HepG2 (cell line): ENCODE results near the gene TWIST2. TPM values are rescaled to one million over a fixed set of nuclear protein-coding genes. Genes with fewer than 3 reads are reported as not detected.
A peak's percentile ranks its signal among the peaks of the same experiment; 100 is the strongest.

Experiments
- ASH2L ChIP-seq: fragments of 300-600, 200-600 bp; sonication (generic); IDR thresholded peaks from 2 replicates; pipeline ENCODE4 v1.7.0; 2017; ENCODE audit warnings: low read depth, mild to moderate bottlenecking, moderate library complexity, mixed read lengths, low read length; ENCODE audit not compliant: insufficient read length
- ATRX ChIP-seq: sonication (generic); formaldehyde crosslinking; IDR thresholded peaks from 2 replicates; pipeline ENCODE4 v1.4.0; 2020; ENCODE audit warnings: missing genetic modification reagents, borderline replicate concordance
- CBX1 ChIP-seq: IDR thresholded peaks from one replicate; pipeline ENCODE4 v1.6.1; 2016; ENCODE audit warnings: antibody characterized with exemption, low read depth
- DMAP1 ChIP-seq: IDR thresholded peaks from 2 replicates; pipeline ENCODE4 v1.6.1; 2016
- EEA1 ChIP-seq: sonication (generic); formaldehyde crosslinking; IDR thresholded peaks from 2 replicates; pipeline ENCODE4 v1.5.1; 2020; ENCODE audit warnings: mild to moderate bottlenecking, missing genetic modification reagents, borderline replicate concordance
- ERF ChIP-seq: IDR thresholded peaks from 2 replicates; pipeline ENCODE4 v1.6.1; 2018; ENCODE audit warnings: missing biosample characterization, missing genetic modification reagents
- GABPB1 ChIP-seq: IDR thresholded peaks from 2 replicates; pipeline ENCODE4 v1.6.1; 2016; ENCODE audit warnings: mild to moderate bottlenecking, missing genetic modification reagents, moderate library complexity, missing compliant biosample characterization
- LCORL ChIP-seq, 2 experiments: fragments of 450-650 bp in 1 of 2; sonication (generic) in 1 of 2; formaldehyde crosslinking in 1 of 2; IDR thresholded peaks; 2 replicates each; pipeline versions ENCODE4 v1.5.0 to v1.6.1; 2017 to 2020; ENCODE audit warnings: antibody characterized with exemption in 1 of 2, missing genetic modification reagents in 1 of 2
- NCOA5 ChIP-seq: sonication (generic); formaldehyde crosslinking; IDR thresholded peaks from 2 replicates; pipeline ENCODE4 v1.4.0; 2020; ENCODE audit warnings: missing genetic modification reagents
- REL ChIP-seq: sonication (generic); formaldehyde crosslinking; conservative IDR thresholded peaks from 2 replicates; pipeline ENCODE4 v1.8.0; 2022; ENCODE audit warnings: mild to moderate bottlenecking, missing genetic modification reagents, moderate library complexity
- SMARCC2 ChIP-seq: fragments of 450-650 bp; IDR thresholded peaks from 2 replicates; pipeline ENCODE4 v1.6.1; 2017; ENCODE audit warnings: antibody characterized with exemption, mild to moderate bottlenecking
- SP1 ChIP-seq, 2 experiments: fragments of 450-650 bp in 1 of 2; sonication (generic) in 1 of 2; formaldehyde crosslinking in 1 of 2; IDR thresholded peaks; 2 replicates each; pipeline versions ENCODE4 v1.4.0 to v1.6.1; 2016 to 2020; ENCODE audit warnings: missing genetic modification reagents in 1 of 2
- SRSF9 ChIP-seq: fragments of 200-400 bp; formaldehyde crosslinking; IDR thresholded peaks from 2 replicates; pipeline ENCODE4 v1.6.1; 2018; ENCODE audit warnings: borderline replicate concordance, mild to moderate bottlenecking, low read depth, low read length; ENCODE audit not compliant: insufficient read depth, poor library complexity, severe bottlenecking
- TBX3 ChIP-seq: fragments of 450-650 bp; IDR thresholded peaks from 2 replicates; pipeline ENCODE4 v1.6.1; 2017; ENCODE audit warnings: antibody characterized with exemption, mild to moderate bottlenecking, inconsistent platforms, borderline replicate concordance
- ZFAT ChIP-seq: sonication (generic); formaldehyde crosslinking; conservative IDR thresholded peaks from 2 replicates; pipeline ENCODE4 v1.8.1; 2023; ENCODE audit warnings: missing genetic modification reagents, inconsistent platforms
- ZNF430 ChIP-seq: sonication (generic); formaldehyde crosslinking; IDR thresholded peaks from 2 replicates; pipeline ENCODE4 v1.9.0; 2021; ENCODE audit warnings: mild to moderate bottlenecking, missing genetic modification reagents
- ZNF431 ChIP-seq: sonication (generic); formaldehyde crosslinking; IDR thresholded peaks from 2 replicates; pipeline ENCODE4 v1.9.0; 2022; ENCODE audit warnings: missing genetic modification reagents, low read depth, mild to moderate bottlenecking, borderline replicate concordance
- ZNF598 ChIP-seq: sonication (generic); formaldehyde crosslinking; IDR thresholded peaks from 2 replicates; pipeline ENCODE4 v1.5.1; 2020; ENCODE audit warnings: mild to moderate bottlenecking, missing genetic modification reagents, borderline replicate concordance
- ZNF720 ChIP-seq: sonication (generic); formaldehyde crosslinking; IDR thresholded peaks from 2 replicates; pipeline ENCODE4 v1.4.0; 2020; ENCODE audit warnings: missing genetic modification reagents
- ZNF737 ChIP-seq: sonication (generic); formaldehyde crosslinking; IDR thresholded peaks from 2 replicates; pipeline ENCODE4 v1.5.0; 2020; ENCODE audit warnings: missing genetic modification reagents, mild to moderate bottlenecking, borderline replicate concordance
- ZNF780A ChIP-seq: sonication (generic); formaldehyde crosslinking; IDR thresholded peaks from 2 replicates; pipeline ENCODE4 v1.8.0; 2022; ENCODE audit warnings: mild to moderate bottlenecking, missing genetic modification reagents, moderate library complexity
- ZNF878 ChIP-seq: sonication (generic); formaldehyde crosslinking; IDR thresholded peaks from 2 replicates; pipeline ENCODE4 v1.8.1; 2023; ENCODE audit warnings: mild to moderate bottlenecking, missing genetic modification reagents, moderate library complexity
- polyA plus RNA-seq, 8 experiments: library from polyadenylated mRNA; depleted of rRNA in 3 of 8; stranded (reverse) in 7 of 8; unstranded in 1 of 8; fragments of >200 nt; fragmentation: Illumina TruSeq in 4 of 8; extraction: Trizol in 4 of 8; gene quantifications; 2 replicates each; pipeline versions ENCODE4 v1.2.1 to v1.2.3, GENCODE V29; 2011 to 2016; ENCODE audit warnings: low read depth in 4 of 8, missing spikeins in 1 of 8, mixed read lengths in 1 of 8; ENCODE audit not compliant: insufficient read depth in 1 of 8
- total RNA-seq, 5 experiments: library from RNA; depleted of rRNA; stranded (reverse); fragments of >200 nt; fragmentation: Illumina TruSeq; extraction: Trizol; gene quantifications; 2 replicates each; pipeline ENCODE4 v1.2.3, GENCODE V29; 2016; ENCODE audit warnings: low read depth in 1 of 5
- TF ChIP-seq, protein P1 (sequence below): fragments of 450-650 bp; IDR thresholded peaks from 2 replicates; pipeline ENCODE4 v1.6.1; 2016
- TF ChIP-seq, protein P2 (sequence below): sonication (generic); formaldehyde crosslinking; IDR thresholded peaks from 2 replicates; pipeline ENCODE4 v1.4.0; 2020; ENCODE audit warnings: missing genetic modification reagents, borderline replicate concordance
- TF ChIP-seq, protein P3 (sequence below): sonication (generic); formaldehyde crosslinking; IDR thresholded peaks from 2 replicates; pipeline ENCODE4 v1.5.0; 2020; ENCODE audit warnings: mild to moderate bottlenecking, low read depth, missing genetic modification reagents, borderline replicate concordance
- TF ChIP-seq, protein P4 (sequence below): sonication (generic); formaldehyde crosslinking; IDR thresholded peaks from 2 replicates; pipeline ENCODE4 v1.9.0; 2021; ENCODE audit warnings: missing genetic modification reagents, borderline replicate concordance

The TWIST2 gene
- total and polyA plus RNA-seq, 2 of the 13 experiments (the other 11 are each of a cell fraction or from before 2014, with no cell fraction given) = 0.08 to 0.11 TPM

DNA sequence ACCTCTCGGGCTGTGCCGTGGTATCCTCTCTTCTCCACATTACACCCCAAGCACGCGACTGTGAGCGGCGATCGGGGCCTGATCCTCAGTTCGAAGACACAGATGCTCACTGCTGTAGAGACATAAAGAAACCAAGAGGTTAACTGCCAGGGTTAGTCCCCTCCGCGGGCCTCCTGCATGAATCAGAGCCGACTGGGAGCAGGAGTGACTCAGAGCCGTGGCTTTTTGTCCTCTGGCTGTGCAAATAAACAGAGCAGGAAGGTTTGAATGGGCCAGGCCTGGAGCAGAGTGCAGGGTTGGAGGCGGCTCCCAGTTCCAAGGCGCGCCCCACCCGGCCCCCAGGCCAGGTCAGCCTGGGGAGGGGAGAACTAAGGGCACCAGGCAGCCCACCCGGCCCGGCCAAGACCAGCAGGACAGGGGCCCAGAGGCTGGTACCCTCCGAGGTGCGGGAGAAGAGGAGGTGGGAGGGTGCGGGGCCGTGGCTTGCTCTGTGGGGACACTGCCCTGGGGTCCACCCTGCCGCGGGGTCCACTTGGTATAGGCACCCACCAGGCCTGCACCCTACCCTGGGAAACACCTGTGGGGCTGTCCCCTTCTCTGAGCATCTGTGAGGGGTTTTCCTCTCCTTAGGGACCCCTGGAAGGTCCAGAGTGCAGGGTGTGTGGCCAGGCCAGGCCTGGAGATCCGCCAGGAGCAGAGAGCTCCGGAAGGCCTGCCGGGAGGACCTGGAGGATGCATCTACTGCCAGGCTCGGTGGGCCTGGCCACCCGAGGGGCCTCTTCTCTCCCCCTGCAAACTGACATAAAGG is 16.5 kb downstream of the TWIST2 start (continued):
- TF ChIP-seq NCOA5 (CRISPR knock-in tag) (no peak), SP1 (IDR thresholded peaks at IDR 0.05) (no peak), SP1 (CRISPR knock-in tag; IDR thresholded peaks at IDR 0.05) (no peak; the same call in 1 of the 2 replicates), CBX1 (no peak), DMAP1 (peak; percentile 89), SRSF9 (no peak), LCORL (IDR thresholded peaks at IDR 0.05) (peak; percentile 11; the same call in 1 of the 2 replicates), LCORL (CRISPR knock-in tag; IDR thresholded peaks at IDR 0.05) (peak; percentile 99), ZFAT (CRISPR knock-in tag) (no peak), ATRX (no peak), EEA1 (CRISPR knock-in tag) (no peak; the same call in 1 of the 2 replicates), ZNF878 (CRISPR knock-in tag) (peak; percentile 67; the same call in 1 of the 2 replicates), ZNF431 (CRISPR knock-in tag) (peak; percentile 77; the same call in 1 of the 2 replicates), REL (CRISPR knock-in tag) (no peak), ZNF720 (CRISPR knock-in tag) (no peak), ZNF598 (CRISPR knock-in tag) (peak; percentile 83; the same call in 1 of the 2 replicates), SMARCC2 (no peak), ASH2L (peak; percentile 97), ZNF780A (CRISPR knock-in tag) (no peak), GABPB1 (CRISPR knock-in tag) (peak; percentile 77), ZNF430 (CRISPR knock-in tag) (peak; percentile 41; the same call in 1 of the 2 replicates), ZNF737 (CRISPR knock-in tag) (no peak), ERF (CRISPR knock-in tag) (peak; percentile 90), TBX3 (no peak)
- TF ChIP-seq, protein P1, sequence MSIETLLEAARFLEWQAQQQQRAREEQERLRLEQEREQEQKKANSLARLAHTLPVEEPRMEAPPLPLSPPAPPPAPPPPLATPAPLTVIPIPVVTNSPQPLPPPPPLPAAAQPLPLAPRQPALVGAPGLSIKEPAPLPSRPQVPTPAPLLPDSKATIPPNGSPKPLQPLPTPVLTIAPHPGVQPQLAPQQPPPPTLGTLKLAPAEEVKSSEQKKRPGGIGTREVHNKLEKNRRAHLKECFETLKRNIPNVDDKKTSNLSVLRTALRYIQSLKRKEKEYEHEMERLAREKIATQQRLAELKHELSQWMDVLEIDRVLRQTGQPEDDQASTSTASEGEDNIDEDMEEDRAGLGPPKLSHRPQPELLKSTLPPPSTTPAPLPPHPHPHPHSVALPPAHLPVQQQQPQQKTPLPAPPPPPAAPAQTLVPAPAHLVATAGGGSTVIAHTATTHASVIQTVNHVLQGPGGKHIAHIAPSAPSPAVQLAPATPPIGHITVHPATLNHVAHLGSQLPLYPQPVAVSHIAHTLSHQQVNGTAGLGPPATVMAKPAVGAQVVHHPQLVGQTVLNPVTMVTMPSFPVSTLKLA = no peak
- TF ChIP-seq, protein P2, sequence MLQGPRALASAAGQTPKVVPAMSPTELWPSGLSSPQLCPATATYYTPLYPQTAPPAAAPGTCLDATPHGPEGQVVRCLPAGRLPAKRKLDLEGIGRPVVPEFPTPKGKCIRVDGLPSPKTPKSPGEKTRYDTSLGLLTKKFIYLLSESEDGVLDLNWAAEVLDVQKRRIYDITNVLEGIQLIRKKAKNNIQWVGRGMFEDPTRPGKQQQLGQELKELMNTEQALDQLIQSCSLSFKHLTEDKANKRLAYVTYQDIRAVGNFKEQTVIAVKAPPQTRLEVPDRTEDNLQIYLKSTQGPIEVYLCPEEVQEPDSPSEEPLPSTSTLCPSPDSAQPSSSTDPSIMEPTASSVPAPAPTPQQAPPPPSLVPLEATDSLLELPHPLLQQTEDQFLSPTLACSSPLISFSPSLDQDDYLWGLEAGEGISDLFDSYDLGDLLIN = no peak
- TF ChIP-seq, protein P3, sequence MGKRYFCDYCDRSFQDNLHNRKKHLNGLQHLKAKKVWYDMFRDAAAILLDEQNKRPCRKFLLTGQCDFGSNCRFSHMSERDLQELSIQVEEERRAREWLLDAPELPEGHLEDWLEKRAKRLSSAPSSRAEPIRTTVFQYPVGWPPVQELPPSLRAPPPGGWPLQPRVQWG (CRISPR knock-in tag) = no peak
- TF ChIP-seq, protein P4, sequence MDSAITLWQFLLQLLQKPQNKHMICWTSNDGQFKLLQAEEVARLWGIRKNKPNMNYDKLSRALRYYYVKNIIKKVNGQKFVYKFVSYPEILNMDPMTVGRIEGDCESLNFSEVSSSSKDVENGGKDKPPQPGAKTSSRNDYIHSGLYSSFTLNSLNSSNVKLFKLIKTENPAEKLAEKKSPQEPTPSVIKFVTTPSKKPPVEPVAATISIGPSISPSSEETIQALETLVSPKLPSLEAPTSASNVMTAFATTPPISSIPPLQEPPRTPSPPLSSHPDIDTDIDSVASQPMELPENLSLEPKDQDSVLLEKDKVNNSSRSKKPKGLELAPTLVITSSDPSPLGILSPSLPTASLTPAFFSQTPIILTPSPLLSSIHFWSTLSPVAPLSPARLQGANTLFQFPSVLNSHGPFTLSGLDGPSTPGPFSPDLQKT (CRISPR knock-in tag) = no peak
